ENCODE data around the gene STX4. TPM values are rescaled to one million over a fixed set of nuclear protein-coding genes. Genes with fewer than 3 reads are reported as not detected.

Gene STX4
- total RNA-seq, 1 donor from 2014 or later = 39.5 TPM

DNA sequence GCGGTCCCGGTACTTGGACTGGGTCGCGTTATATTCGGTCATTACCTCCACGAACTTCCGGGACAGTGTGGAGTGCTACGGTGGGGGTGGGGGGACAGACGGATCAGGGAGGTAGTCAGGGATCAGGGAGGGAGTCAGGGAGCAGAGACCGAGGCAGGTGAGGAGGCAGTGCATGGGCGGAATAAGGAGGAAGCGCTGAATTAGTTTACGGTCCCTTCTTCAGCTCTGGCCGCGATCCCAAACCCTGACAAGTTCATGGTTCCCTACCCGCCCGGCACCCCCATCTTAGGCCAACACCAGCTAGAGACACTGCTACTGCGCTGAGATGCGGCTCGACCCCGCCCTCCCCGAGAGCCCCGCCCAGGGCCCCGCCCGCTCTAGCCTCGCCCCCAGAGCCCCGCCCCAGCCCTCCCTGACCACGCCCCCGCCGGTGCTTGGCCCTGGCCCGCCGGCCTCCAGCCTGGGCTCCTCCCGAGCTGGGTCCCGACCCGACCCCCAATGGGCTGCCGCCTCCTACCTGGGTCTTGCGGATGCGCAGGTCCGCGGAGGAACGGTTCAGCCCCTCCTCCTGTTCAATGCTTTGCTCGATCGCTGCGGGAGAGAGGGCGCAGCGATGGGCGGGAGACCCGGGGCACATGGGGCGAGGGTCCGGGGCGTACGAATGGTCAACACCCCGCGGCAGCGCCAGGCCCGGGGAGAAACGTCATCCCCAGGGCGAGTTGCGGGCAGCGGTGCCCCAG, 36.2 kb upstream of the STX4 start:
- intact Hi-C loops (cut with DNase I) = no loop called here
- ATAC-seq (ENCODE audit: poor library complexity) (peak; percentile 98), DNase-seq (peak; percentile 89)

DNA sequence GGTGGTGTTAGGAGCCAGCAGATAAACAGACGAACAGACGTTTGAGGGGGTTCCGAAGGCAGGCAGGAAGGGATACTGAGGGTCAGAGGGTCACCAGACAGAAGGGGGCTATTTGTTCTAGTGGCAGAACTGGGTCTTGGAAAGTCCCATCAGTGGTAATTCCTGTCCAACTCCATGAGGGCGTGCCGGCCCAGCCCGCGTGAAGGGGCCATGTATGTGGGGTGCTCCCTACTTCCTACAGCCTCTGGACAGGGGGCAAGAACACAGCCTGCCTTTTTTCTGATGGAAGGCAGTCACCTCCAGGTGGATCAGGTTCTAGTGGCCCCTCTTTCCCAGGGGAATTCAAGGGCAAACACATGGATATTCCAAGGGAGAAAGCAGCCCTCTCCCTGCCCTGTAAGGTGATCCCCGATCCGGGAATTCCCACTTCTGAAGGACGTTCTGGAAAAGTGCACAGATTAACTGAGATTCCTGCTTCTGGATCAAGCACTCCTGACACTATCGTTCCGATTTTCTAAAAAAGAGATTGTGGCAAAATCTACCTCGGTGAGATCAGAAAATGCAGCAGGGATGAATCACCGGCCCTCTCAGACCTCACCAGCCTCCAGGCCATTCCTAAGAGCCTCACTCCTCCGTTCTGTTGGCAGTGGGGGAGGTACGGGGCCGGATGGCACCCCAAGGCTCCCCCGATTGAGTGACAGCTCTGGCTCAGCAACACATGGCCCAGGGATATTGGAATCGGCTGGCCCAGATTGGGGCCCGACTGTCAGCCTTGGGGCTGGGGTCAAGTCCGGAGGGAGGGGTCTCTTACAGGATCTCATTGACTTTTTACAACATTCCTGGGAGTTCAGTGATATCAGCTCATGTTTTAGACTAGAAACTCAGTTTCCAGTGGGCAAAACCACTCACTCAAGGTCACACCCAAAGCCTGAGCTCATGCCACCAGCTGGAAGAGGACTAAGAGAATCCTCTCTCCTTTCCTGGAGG, 35.3 kb upstream of the STX4 start:
- ATAC-seq (ENCODE audit: poor library complexity) = peak; percentile 1
- no peak for DNase-seq
- intact Hi-C loops (cut with DNase I) = no loop called here

- DNase-seq = no peak
- intact Hi-C loops (cut with DNase I) = no loop called here
- no peak for ATAC-seq (ENCODE audit: poor library complexity)
Measured at GRCh38 chr16:30998852-30999761, 34.3 kb upstream of the STX4 start.

GRCh38 chr16:31000671-31001382, 32.5 kb upstream of the STX4 start:
- DNase-seq (no peak), ATAC-seq (ENCODE audit: poor library complexity) (no peak)
- intact Hi-C loops (cut with DNase I) = no loop called here

DNA sequence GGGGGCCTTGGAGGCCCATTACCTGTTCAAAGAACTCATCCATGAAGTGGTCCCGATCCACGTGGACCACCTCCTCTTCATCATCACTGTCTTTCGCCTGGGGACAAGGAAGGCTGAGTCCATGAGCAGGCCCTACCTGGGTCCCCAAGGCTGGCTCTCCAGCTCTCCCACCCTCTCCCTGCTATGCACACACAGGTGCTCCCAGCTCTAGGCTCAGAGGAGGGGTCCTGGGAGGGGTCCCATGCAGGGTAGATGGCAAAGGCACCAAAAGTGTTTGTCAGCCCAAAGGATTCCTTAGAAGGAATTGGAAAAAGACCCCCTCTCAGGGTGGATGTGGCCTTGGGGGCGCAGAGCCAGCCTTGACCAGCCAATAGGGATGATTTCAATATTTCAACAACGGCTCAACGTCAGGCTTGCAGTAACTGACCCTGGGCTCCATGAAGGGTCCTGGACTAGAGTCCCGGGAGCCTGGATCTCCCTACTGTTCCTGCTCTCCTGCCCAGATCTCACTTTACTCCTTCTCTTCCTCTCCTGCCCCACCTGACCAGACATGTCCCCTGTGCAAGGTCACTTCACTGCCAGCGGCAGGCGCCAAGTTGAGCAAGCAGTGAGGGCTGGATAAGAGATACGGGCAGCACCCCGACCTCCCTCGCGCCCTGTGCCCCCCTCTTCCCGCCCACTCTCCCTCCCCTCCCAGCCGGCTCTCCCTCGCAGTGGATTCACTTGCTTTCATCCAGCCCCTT, 31.7 kb upstream of the STX4 start:
- DNase-seq = peak; percentile 46
- intact Hi-C loops (cut with DNase I) = no loop called here
- peak; percentile 18 for ATAC-seq (ENCODE audit: poor library complexity)

GRCh38 chr16:31002250-31002700, 31.1 kb upstream of the STX4 start:
- intact Hi-C loops (cut with DNase I) = no loop called here
- DNase-seq = no peak
- ATAC-seq (ENCODE audit: poor library complexity) = no peak

DNA sequence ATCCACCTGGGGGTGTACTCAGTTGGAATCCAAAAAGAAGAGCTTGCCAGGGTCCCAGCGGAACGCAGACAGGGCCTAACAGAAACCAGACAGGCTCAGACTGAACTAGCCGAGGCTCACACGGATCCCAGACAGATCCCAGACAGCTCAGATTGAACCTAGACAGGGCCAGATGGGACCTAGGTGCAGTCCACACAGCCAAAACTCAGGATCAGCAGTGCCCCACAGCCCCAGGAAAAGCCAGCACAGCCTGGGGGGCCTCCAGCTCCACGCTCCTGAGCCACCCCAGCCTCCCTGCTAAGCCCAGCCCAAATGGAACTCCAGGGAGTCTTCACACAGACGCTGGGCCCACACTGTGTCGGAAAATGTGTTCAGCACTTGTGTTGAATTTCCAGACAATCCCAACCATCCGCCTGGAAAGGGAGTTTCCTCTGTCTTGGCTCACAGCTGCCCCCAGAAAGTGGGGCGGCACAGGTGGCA, 30.5 kb upstream of the STX4 start:
- DNase-seq (no peak), ATAC-seq (ENCODE audit: poor library complexity) (no peak)
- intact Hi-C loops (cut with DNase I) = no loop called here

GRCh38 chr16:31003744-31004143, 29.6 kb upstream of the STX4 start:
- no peak for DNase-seq
- intact Hi-C loops (cut with DNase I) = no loop called here
- ATAC-seq (ENCODE audit: poor library complexity) = no peak

DNA sequence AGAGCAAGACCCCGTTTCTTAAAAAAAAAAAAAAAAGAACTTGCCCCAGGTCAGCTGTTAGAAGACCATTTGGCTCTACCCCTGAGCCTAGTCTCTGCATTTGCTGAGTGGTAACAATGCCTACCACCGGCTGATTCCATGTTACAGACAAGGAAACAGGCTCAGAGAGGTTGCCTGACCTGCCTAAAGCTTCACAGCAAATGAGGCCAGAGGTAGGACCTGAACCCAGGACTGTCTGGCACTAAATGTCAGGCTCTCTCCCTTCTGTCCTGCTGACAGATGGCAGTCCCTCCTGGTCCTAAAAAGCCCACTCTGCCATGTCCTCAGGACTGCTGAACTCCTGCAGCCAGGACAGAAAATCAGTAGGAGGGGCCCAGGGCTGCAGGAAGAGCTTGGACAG, 28.7 kb upstream of the STX4 start:
- intact Hi-C loops (cut with DNase I) = no loop called here
- no peak for ATAC-seq (ENCODE audit: poor library complexity)
- DNase-seq = no peak

DNA sequence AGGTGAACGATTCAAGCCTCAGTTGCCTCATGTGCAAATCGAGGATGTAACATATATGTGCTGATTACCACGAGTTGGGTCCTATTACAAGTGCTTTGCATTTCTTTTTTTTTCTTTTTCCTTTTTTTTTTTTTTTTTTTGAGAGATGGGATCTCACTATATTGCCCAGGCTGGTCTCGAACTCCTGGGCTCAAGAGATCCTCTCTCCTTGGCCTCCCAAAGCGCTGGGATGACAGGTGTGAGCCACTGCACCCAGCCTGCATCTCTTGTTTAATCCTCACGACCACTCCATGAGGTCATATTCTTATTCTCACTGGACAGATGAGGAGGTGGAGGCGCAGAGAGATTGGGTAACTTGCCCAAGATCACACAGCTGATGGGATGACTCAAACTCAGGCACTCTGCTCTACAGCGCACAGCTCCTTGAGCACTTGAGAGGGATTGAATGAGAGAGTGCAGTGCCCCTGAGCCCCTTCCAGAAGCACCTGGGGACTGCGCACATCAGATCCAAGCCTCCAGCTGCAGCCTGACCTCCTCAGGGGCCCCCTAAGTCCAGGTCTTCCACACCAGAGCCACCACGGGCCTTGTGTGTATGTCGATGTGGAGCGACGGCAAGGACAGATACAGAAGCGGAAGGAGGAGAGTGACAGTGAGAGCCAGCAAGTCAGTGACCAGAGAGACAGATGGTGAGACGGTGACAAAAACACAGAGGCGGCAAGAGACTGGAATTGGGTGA, 27.8 kb upstream of the STX4 start:
- intact Hi-C loops (cut with DNase I) = no loop called here

GRCh38 chr16:31006086-31006385, 27.3 kb upstream of the STX4 start:
- no peak for ATAC-seq (ENCODE audit: poor library complexity)
- no peak for DNase-seq
- intact Hi-C loops (cut with DNase I) = no loop called here

More for the DNA sequence above, 27.8 kb upstream of the STX4 start:
- ATAC-seq (ENCODE audit: poor library complexity) = no peak
- no peak for DNase-seq

GRCh38 chr16:31006589-31006988, 26.8 kb upstream of the STX4 start:
- ATAC-seq (ENCODE audit: poor library complexity) (no peak), DNase-seq (no peak)
- intact Hi-C loops (cut with DNase I) = no loop called here

- ATAC-seq (ENCODE audit: poor library complexity) (no peak), DNase-seq (no peak)
- intact Hi-C loops (cut with DNase I) = no loop called here
Measured at GRCh38 chr16:31007684-31008083, 25.7 kb upstream of the STX4 start.

DNA sequence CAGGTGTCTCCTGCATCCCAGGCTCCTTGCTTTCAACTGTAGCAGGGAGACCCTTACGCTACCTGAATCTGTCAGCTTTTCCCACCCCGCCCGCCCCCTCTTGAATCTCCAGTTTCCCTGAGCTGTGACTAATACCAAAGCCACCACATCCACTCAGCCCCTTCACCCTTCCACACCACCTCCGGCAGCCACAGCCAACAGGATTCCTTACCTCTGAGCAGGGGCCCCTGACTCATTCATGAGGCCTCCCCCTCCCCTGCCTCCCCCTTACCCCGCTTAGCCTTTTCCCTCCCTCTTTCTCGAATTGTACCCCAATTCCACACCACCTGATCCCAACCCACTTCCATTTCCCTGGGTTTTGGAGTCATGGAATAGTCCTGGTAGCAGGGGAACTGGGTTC, 25.2 kb upstream of the STX4 start:
- DNase-seq (no peak), ATAC-seq (ENCODE audit: poor library complexity) (no peak)
- intact Hi-C loops (cut with DNase I) = no loop called here

- no peak for ATAC-seq (ENCODE audit: poor library complexity)
- intact Hi-C loops (cut with DNase I) = no loop called here
- no peak for DNase-seq
Measured at GRCh38 chr16:31008551-31008950, 24.8 kb upstream of the STX4 start.

GRCh38 chr16:31009120-31009519, 24.2 kb upstream of the STX4 start:
- intact Hi-C loops (cut with DNase I) = no loop called here
- DNase-seq (no peak), ATAC-seq (ENCODE audit: poor library complexity) (no peak)

Data from Right ventricle myocardium superior (tissue), 1 donor.